GM12878 (cell line): Measurements from ENCODE around the gene RICTOR. TPM values are rescaled to one million over a fixed set of nuclear protein-coding genes. Genes with fewer than 3 reads are reported as not detected.

Source experiments
- ATAC-seq: fragments of 200-7000 bp; cut with Tn5 transposase; 3 replicates; pipeline ENCODE4 v1.9.1; 2020; ENCODE audit warnings: mild to moderate bottlenecking, moderate library complexity
- BruUV-seq: library from RNA; stranded (reverse); fragments of 400-500 nt; replicated peaks from 2 replicates; lab custom pipeline; 2021; lab: Mats Ljungman, UMichigan
- CTCF ChIA-PET: fragments of 300-600 bp; sonication (Branson Sonifier 250); formaldehyde crosslinking; extraction: SDS; loops from one replicate; lab custom pipeline; 2021; ENCODE audit warnings: inconsistent platforms; lab: Yijun Ruan, JAX
- POLR2A ChIA-PET: fragments of 350-600 bp; formaldehyde crosslinking; extraction: SDS; loops from one replicate; lab custom pipeline; 2021; ENCODE audit warnings: inconsistent platforms; lab: Charles Lee
- RAD21 ChIA-PET: fragments of 300-600 bp; sonication (Branson Sonifier 250); formaldehyde crosslinking; loops from one replicate; lab custom pipeline; 2023; ENCODE audit warnings: antibody characterized with exemption; ENCODE audit not compliant: unreplicated experiment; lab: Charles Lee
- SMC1A ChIA-PET: fragments of 300-600 bp; sonication (Branson Sonifier 250); formaldehyde crosslinking; loops from one replicate; lab custom pipeline; 2023; ENCODE audit not compliant: unreplicated experiment, uncharacterized antibody; lab: Charles Lee
- DNase-seq: peaks from one replicate; pipeline ENCODE4 v3.0.0-alpha.2; 2011; ENCODE audit warnings: low read depth, low spot score
- FAIRE-seq: peaks from 3 replicates; lab custom pipeline; 2011; peaks lifted over from hg19 to GRCh38; lab: Jason Lieb, UNC
- H2AFZ ChIP-seq: 2 replicates; pipeline ENCODE4 v1.6.0; 2011; ENCODE audit warnings: low read depth, low read length, control low read depth; ENCODE audit not compliant: control insufficient read depth
- H3K27ac ChIP-seq: 2 replicates; pipeline ENCODE4 v1.5.1; 2011; ENCODE audit warnings: control low read depth; ENCODE audit not compliant: control insufficient read depth, insufficient read depth
- H3K27me3 ChIP-seq, 2 experiments: replicated peaks in 1 of 2; 2 replicates each; pipeline versions ENCODE4 v1.6.0 to v1.6.1; 2011; ENCODE audit warnings: low read length in 1 of 2; ENCODE audit not compliant: control insufficient read depth in 2 of 2, insufficient read depth in 2 of 2
- H3K36me3 ChIP-seq, 2 experiments: 2 replicates each; pipeline ENCODE4 v1.5.1; 2011; ENCODE audit warnings: low read length in 1 of 2; ENCODE audit not compliant: control insufficient read depth in 2 of 2, insufficient read depth in 2 of 2
- H3K4me1 ChIP-seq: 2 replicates; pipeline ENCODE4 v1.6.1; 2011; ENCODE audit warnings: mild to moderate bottlenecking, low read length, moderate library complexity, mixed read lengths; ENCODE audit not compliant: control insufficient read depth, insufficient read depth
- H3K4me2 ChIP-seq: 2 replicates; pipeline ENCODE4 v1.6.0; 2011; ENCODE audit warnings: control low read depth; ENCODE audit not compliant: control insufficient read depth, insufficient read depth
- H3K4me3 ChIP-seq: fragments of 200-600 bp; sonication (generic); 2 replicates; pipeline ENCODE4 v1.5.1; 2016
- H3K79me2 ChIP-seq: 2 replicates; pipeline ENCODE4 v1.6.0; 2011; ENCODE audit warnings: low read length; ENCODE audit not compliant: control insufficient read depth, insufficient read depth
- H3K9ac ChIP-seq: 2 replicates; pipeline ENCODE4 v1.8.0; 2011; ENCODE audit warnings: low read length, control low read depth, mixed read lengths; ENCODE audit not compliant: control insufficient read depth, insufficient read depth
- H3K9me3 ChIP-seq: replicated peaks from 3 replicates; pipeline ENCODE4 v1.5.1; 2011; ENCODE audit warnings: mild to moderate bottlenecking, low read length; ENCODE audit not compliant: control insufficient read depth, insufficient read depth
- H4K20me1 ChIP-seq: 2 replicates; pipeline ENCODE4 v1.6.0; 2011; ENCODE audit not compliant: control insufficient read depth, insufficient read depth
- BACH1 ChIP-seq: fragments of 450-650 bp; IDR thresholded peaks from 2 replicates; pipeline ENCODE4 v1.6.1; 2017; ENCODE audit warnings: mild to moderate bottlenecking, borderline replicate concordance
- BHLHE40 ChIP-seq, 2 experiments: fragments of 450-650 bp in 1 of 2; IDR thresholded peaks; 2 replicates each; pipeline ENCODE4 v1.6.1; 2011 to 2017; ENCODE audit warnings: low read depth in 2 of 2, borderline replicate concordance in 1 of 2, improper control_type of control experiment in 1 of 2, low read length in 1 of 2, mild to moderate bottlenecking in 1 of 2
- CBFB ChIP-seq: IDR thresholded peaks from 2 replicates; pipeline ENCODE4 v1.6.1; 2016; ENCODE audit warnings: antibody characterized with exemption, low read depth
- CREB1 ChIP-seq: IDR thresholded peaks from 2 replicates; pipeline ENCODE4 v1.6.1; 2012; ENCODE audit warnings: low read depth, mild to moderate bottlenecking, inconsistent platforms
- EGR1 ChIP-seq, 2 experiments: IDR thresholded peaks; 1 replicate in 1 of 2; 2 replicates in 1 of 2; pipeline ENCODE4 v1.6.1; 2011 to 2012; ENCODE audit warnings: low read depth in 2 of 2, low read length in 2 of 2, borderline replicate concordance in 1 of 2, mild to moderate bottlenecking in 1 of 2, moderate library complexity in 1 of 2
- ESRRA ChIP-seq: IDR thresholded peaks from 2 replicates; pipeline ENCODE4 v1.6.1; 2012; ENCODE audit warnings: mild to moderate bottlenecking, low read length, improper control_type of control experiment
- EZH2 ChIP-seq: IDR thresholded peaks from 2 replicates; pipeline ENCODE4 v1.6.1; 2012; ENCODE audit warnings: low read depth, mild to moderate bottlenecking, control low read depth, inconsistent platforms, low read length, borderline replicate concordance; ENCODE audit not compliant: control insufficient read depth
- HDAC2 ChIP-seq: fragments of 200-600 bp; sonication (generic); IDR thresholded peaks from 2 replicates; pipeline ENCODE4 v1.6.1; 2017
- MXI1 ChIP-seq: fragments of 150-350 bp; IDR thresholded peaks from 2 replicates; pipeline ENCODE4 v1.6.1; 2011; ENCODE audit warnings: low read depth, mild to moderate bottlenecking, inconsistent platforms, low read length, improper control_type of control experiment
- NBN ChIP-seq: fragments of 450-650 bp; IDR thresholded peaks from 2 replicates; pipeline ENCODE4 v1.6.1; 2016
- NFXL1 ChIP-seq: fragments of 450-650 bp; IDR thresholded peaks from 2 replicates; pipeline ENCODE4 v1.6.1; 2017; ENCODE audit warnings: antibody characterized with exemption, mild to moderate bottlenecking, borderline replicate concordance
- POLR2AphosphoS2 ChIP-seq: IDR thresholded peaks from 2 replicates; pipeline ENCODE4 v1.6.1; 2011; ENCODE audit warnings: low read depth, mild to moderate bottlenecking, low read length, improper control_type of control experiment, moderate library complexity
- RB1 ChIP-seq: fragments of 450-650 bp; formaldehyde crosslinking; IDR thresholded peaks from 2 replicates; pipeline ENCODE4 v1.6.1; 2017; ENCODE audit warnings: mild to moderate bottlenecking, borderline replicate concordance
- STAT3 ChIP-seq: IDR thresholded peaks from 2 replicates; pipeline ENCODE4 v1.6.1; 2011; ENCODE audit warnings: low read depth, low read length, improper control_type of control experiment
- TBL1XR1 ChIP-seq: IDR thresholded peaks from 2 replicates; pipeline ENCODE4 v1.6.1; 2012; ENCODE audit warnings: low read depth, low read length, improper control_type of control experiment
- TCF12 ChIP-seq: IDR thresholded peaks from 2 replicates; pipeline ENCODE4 v1.6.1; 2011; ENCODE audit warnings: low read depth, mild to moderate bottlenecking, low read length
- USF1 ChIP-seq: IDR thresholded peaks from 2 replicates; pipeline ENCODE4 v1.6.1; 2011; ENCODE audit warnings: borderline replicate concordance, low read depth, mild to moderate bottlenecking, moderate library complexity, mixed read lengths, low read length; ENCODE audit not compliant: insufficient read depth; ENCODE audit errors: extremely low read length
- ZNF622 ChIP-seq: fragments of 450-650 bp; IDR thresholded peaks from 2 replicates; pipeline ENCODE4 v1.6.1; 2017; ENCODE audit warnings: mild to moderate bottlenecking, inconsistent platforms
- WGBS: methylation state at CpG from one replicate; pipeline ENCODE4 v1.1.6; 2016; ENCODE audit warnings: low lambda C conversion rate; ENCODE audit not compliant: insufficient replicate concordance, insufficient coverage; ENCODE audit errors: missing lambda C conversion rate; 5-methylcytosine and 5-hydroxymethylcytosine counted together
- in situ Hi-C: fragments of 300-500 bp; cut with MboI; formaldehyde crosslinking; loops from 9 replicates; pipeline ENCODE4 v1.14.3; 2018; ENCODE audit warnings: mixed read lengths
- intact Hi-C: fragments of 100-400 bp; cut with micrococcal nuclease; formaldehyde crosslinking; loops from one replicate; pipeline ENCODE4 v1.14.2; 2022; ENCODE audit not compliant: unreplicated experiment
- polyA plus RNA-seq, 11 experiments: library from polyadenylated mRNA; depleted of rRNA in 4 of 11; unstranded in 6 of 11; stranded (reverse) in 5 of 11; fragments of >200 nt; fragmentation: Nextera tagmentation in 4 of 11; fragmentation: Illumina TruSeq in 1 of 11; extraction: Ambion mirVana in 4 of 11; extraction: Trizol in 1 of 11; gene quantifications; 1 replicate in 1 of 11; 2 replicates in 10 of 11; pipeline versions ENCODE4 v1.2.1 to v1.2.3, GENCODE V29; 2011 to 2016; ENCODE audit warnings: inconsistent platforms in 2 of 11, missing spikeins in 2 of 11, low read depth in 1 of 11
- total RNA-seq, 4 experiments: library from RNA; depleted of rRNA in 3 of 4; stranded (reverse); fragments of >200 nt in 3 of 4; fragmentation: Illumina TruSeq in 1 of 4; extraction: Trizol in 1 of 4; gene quantifications; 2 replicates each; pipeline versions ENCODE4 v1.2.1 to v1.2.3, GENCODE V29; 2013 to 2021

The RICTOR gene
- total and polyA plus RNA-seq, 10 of the 15 experiments (the other 5 are each of a cell fraction or from before 2014, with no cell fraction given) = 2.7 to 23.0 (median 6.9) TPM

- no peaks in the 10 kb centered on the region for H3K27me3 ChIP-seq
- no peak overlapping the region for H3K27ac ChIP-seq
- no peak for DNase-seq
- TF ChIP-seq NFXL1 (no peak), CREB1 (no peak), USF1 (no peak), MXI1 (no peak), TCF12 (no peak), CBFB (no peak), EGR1 (IDR thresholded peaks at IDR 0.05; ENCODE audit: borderline replicate concordance in 1 of 2, low read depth in 2 of 2, low read length in 2 of 2) (no peak), RB1 (no peak), STAT3 (no peak), BACH1 (no peak), EZH2 (no peak), TBL1XR1 (no peak), POLR2AphosphoS2 (no peak), HDAC2 (no peak), ZNF622 (no peak), NBN (no peak), ESRRA (no peak), BHLHE40 (IDR thresholded peaks at IDR 0.05; ENCODE audit: borderline replicate concordance in 1 of 2, low read depth in 2 of 2, low read length in 1 of 2) (no peak)
- TF ChIP-seq, all 136 proteins: peak for 0
- intact Hi-C loops (no loop called here), in situ Hi-C loops (no loop called here)
- H3K36me3 ChIP-seq = no peaks in the 10 kb centered on the region
- ChIA-PET RAD21 (no interaction called here), SMC1A (interaction anchor here (3.6 kb wide), 1 partner anchor 22 kb away, joined by 12 read pairs; no protein-coding TSS in a partner anchor), POLR2A (no interaction called here), CTCF (interaction anchor here (1.0 kb wide), 1 partner anchor 12 kb away, joined by 3 read pairs; no protein-coding TSS in a partner anchor)
- H3K9me3 ChIP-seq = no peaks in the 10 kb centered on the region
- no peak overlapping the region for H3K4me2 ChIP-seq
- no peak overlapping the region for H3K9ac ChIP-seq
- ATAC-seq (no peak), FAIRE-seq (no peak)
- H3K4me1 ChIP-seq = no peaks in the 10 kb centered on the region
- no peaks in the 10 kb centered on the region for H3K79me2 ChIP-seq
- H2AFZ ChIP-seq = no peak overlapping the region
- WGBS = 67% methylated on average over 4 of the region's 4 CpGs
- BruUV-seq = no TSS peak
- no peaks in the 10 kb centered on the region for H4K20me1 ChIP-seq
- no peak overlapping the region for H3K4me3 ChIP-seq
These were observed 28.5 kb upstream of the RICTOR start for GRCh38 chr5:39102684-39103155.
